Measurements from ENCODE around the gene EVPL.

Gene EVPL

DNA sequence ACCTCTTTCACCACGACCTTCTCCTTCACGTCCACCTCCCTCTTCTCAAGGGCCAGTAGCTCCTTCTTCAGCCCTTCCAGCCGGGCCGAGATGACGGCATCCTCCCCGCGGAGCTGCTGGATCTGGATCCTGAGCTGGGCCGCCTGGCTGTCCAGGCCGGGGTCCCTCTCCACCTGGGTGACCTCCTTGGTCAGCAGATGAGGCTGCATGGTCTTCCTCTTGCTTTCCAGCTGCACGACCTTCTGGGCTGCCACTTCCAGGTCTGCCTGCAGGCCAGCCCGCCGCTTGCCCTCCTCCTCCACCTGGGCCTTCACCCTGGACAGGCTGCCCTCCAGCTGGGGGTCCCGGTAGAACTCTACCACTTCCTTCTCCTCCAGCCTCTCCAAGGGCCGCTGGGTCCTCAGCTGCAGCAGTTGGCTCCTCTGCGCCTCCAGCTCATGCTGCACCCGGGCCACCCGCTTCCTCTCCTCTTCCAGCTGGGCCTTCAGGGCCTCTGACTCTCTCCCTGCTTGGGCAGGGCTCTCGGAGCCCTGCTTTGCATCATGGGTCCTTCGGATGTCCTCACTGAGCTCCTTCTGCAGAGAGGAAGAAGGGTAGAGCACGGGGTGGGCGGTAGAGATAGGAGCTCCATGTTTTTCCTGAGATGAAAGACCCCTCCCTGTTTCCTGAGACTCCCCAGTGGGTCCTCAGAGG, 17.0 kb downstream of the EVPL start:
- no peaks in the 10 kb centered on the region for H3K9me3 Mint-ChIP-seq
- TF ChIP-seq, protein P1, sequence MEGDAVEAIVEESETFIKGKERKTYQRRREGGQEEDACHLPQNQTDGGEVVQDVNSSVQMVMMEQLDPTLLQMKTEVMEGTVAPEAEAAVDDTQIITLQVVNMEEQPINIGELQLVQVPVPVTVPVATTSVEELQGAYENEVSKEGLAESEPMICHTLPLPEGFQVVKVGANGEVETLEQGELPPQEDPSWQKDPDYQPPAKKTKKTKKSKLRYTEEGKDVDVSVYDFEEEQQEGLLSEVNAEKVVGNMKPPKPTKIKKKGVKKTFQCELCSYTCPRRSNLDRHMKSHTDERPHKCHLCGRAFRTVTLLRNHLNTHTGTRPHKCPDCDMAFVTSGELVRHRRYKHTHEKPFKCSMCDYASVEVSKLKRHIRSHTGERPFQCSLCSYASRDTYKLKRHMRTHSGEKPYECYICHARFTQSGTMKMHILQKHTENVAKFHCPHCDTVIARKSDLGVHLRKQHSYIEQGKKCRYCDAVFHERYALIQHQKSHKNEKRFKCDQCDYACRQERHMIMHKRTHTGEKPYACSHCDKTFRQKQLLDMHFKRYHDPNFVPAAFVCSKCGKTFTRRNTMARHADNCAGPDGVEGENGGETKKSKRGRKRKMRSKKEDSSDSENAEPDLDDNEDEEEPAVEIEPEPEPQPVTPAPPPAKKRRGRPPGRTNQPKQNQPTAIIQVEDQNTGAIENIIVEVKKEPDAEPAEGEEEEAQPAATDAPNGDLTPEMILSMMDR (IDR thresholded peaks at IDR 0.05) = no peak
- peaks cover 11% of the 10 kb centered on the region for H3K27me3 Mint-ChIP-seq (ENCODE audit: low read depth, poor library complexity)
- H3K4me3 Mint-ChIP-seq = no peak overlapping the region
- H3K36me3 Mint-ChIP-seq (ENCODE audit: low read depth) = peaks cover 8% of the 10 kb centered on the region
- peaks cover 25% of the 10 kb centered on the region for H3K4me1 Mint-ChIP-seq
- H3K27ac Mint-ChIP-seq = no peak overlapping the region
- DNase-seq = no peak

DNA sequence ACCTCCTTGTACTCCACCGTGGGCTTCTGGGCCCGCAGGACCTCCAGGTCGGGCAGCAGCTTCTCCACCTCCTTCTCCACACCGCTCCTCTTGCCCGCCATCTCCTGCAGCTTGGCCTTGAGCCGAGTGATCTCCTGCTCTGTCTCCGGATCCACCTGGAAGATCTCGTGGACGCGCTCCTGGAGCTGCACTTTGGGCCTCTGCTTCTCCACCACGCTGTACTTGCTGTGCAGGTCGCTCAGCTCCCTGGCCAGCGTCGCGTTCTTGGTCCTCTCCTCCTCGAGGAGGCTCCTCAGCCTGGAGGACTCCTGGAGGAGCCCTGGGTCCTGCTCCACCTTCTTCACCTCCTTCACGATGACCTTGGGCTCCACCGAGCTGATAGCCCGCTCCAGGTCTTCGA, 17.7 kb downstream of the EVPL start:
- H3K27ac Mint-ChIP-seq = peak overlapping the region; percentile 36
- peaks cover 8% of the 10 kb centered on the region for H3K36me3 Mint-ChIP-seq (ENCODE audit: low read depth)
- peaks cover 11% of the 10 kb centered on the region for H3K27me3 Mint-ChIP-seq (ENCODE audit: low read depth, poor library complexity)
- DNase-seq = no peak
- no peaks in the 10 kb centered on the region for H3K9me3 Mint-ChIP-seq
- TF ChIP-seq, protein P1 (IDR thresholded peaks at IDR 0.05) = no peak
- H3K4me3 Mint-ChIP-seq = no peak overlapping the region
- peaks cover 26% of the 10 kb centered on the region for H3K4me1 Mint-ChIP-seq

DNA sequence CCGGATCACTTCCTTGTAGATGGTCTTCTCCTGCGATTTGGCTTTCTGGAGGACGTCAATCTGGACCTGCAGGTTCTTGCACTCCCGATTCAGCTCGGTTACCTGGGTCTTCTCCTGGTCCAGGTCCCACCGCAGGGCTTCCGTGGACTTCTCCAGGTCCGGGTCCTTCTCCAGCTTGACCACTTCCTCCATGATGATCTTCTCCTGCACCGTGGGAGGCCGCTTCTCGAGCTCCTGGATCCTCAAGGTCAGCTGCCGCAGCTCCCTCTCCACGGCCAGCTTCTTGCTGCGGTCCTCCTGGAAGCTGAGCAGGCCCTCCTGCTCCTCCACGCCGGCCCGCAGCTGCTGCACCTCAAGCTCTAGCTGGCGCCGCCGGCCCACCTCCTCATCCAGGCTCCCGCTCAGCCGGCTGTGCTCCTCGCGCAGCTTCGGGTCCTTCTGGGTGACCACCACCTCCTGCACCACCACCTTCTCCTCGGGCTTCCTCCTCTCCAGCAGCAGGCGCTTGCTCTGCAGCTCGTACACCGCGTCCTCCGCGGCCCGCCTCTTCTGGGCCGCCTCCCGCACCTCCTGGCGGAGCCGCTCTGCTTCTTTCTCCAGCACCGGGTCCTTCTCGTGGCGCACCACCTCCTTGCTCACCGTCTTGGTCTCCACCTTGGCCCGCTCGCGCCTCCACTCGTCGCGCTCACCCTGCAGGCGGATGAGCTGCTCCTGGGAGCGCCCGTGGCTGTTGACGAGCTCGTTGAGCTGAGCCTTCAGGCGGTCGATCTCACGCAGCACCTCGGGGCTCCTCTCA, 18.3 kb downstream of the EVPL start:
- TF ChIP-seq, protein P1 (IDR thresholded peaks at IDR 0.05) = no peak
- H3K4me3 Mint-ChIP-seq = no peak overlapping the region
- no peak for DNase-seq
- H3K27ac Mint-ChIP-seq = no peak overlapping the region
- peaks cover 8% of the 10 kb centered on the region for H3K27me3 Mint-ChIP-seq (ENCODE audit: low read depth, poor library complexity)
- H3K4me1 Mint-ChIP-seq = peaks cover 23% of the 10 kb centered on the region
- no peaks in the 10 kb centered on the region for H3K9me3 Mint-ChIP-seq
- peaks cover 8% of the 10 kb centered on the region for H3K36me3 Mint-ChIP-seq (ENCODE audit: low read depth)

DNA sequence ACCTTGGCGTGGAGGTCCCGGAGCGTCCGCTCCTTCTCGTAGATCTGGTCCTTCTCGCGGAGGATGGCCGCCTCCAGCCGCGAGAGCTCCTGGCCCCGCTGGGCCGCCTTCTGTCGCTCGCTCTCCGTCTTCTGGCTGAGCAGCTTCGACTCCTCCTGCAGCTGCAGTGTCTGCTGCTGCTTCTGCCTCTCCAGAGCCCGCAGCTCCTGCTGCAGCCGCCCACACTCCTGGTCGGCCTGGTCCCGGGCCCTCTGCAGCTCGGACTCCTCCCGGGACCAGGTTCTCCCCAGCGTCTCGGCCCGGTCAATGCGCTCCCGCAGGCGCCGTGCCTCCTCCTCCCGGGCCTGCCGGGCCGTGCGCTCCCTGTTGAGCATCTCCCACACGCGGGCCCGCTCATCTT, 18.9 kb downstream of the EVPL start:
- TF ChIP-seq, protein P1 (IDR thresholded peaks at IDR 0.05) = no peak
- H3K27ac Mint-ChIP-seq = no peak overlapping the region
- DNase-seq = no peak
- peaks cover 16% of the 10 kb centered on the region for H3K4me1 Mint-ChIP-seq
- peaks cover 5% of the 10 kb centered on the region for H3K27me3 Mint-ChIP-seq (ENCODE audit: low read depth, poor library complexity)
- no peak overlapping the region for H3K4me3 Mint-ChIP-seq
- no peaks in the 10 kb centered on the region for H3K9me3 Mint-ChIP-seq
- H3K36me3 Mint-ChIP-seq (ENCODE audit: low read depth) = peaks cover 8% of the 10 kb centered on the region

DNA sequence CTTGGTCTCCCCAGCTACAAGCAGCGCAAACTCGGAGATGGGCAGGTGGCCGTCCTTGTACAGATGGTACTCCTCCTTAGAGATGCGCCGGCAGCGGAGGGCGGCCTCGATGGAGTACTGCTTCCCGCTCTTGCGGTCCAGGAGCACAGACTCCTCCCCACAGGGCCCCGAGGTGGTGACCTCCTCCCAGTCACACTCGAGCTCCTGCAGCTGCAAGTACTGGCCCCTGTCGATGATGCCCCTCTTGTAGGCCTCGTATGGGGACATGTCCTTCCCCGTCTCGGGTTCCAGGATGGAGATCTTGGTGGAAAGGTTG, 19.3 kb downstream of the EVPL start:
- no peak for DNase-seq
- Mint-ChIP-seq H3K4me1 (peaks cover 16% of the 10 kb centered on the region), H3K36me3 (ENCODE audit: low read depth) (peaks cover 8% of the 10 kb centered on the region), H3K27ac (no peak overlapping the region), H3K4me3 (no peak overlapping the region), H3K27me3 (ENCODE audit: low read depth, poor library complexity) (peaks cover 1% of the 10 kb centered on the region), H3K9me3 (no peaks in the 10 kb centered on the region)
- TF ChIP-seq, protein P1 (IDR thresholded peaks at IDR 0.05) = no peak
